SU-DHL-6 (cell line): ENCODE measurements around the gene COMT.

ENCODE experiments used
- H2AFZ ChIP-seq: fragments of 200-600 bp; sonication (generic); 2 replicates; pipeline ENCODE4 v1.6.1; 2014; ENCODE audit warnings: low read depth, mild to moderate bottlenecking, moderate library complexity, mixed read lengths, antibody characterized with exemption, low read length; ENCODE audit not compliant: severe bottlenecking
- H3F3A ChIP-seq: fragments of 200-600 bp; shearing (Covaris generic); 2 replicates; pipeline ENCODE4 v1.6.0; 2016; ENCODE audit warnings: antibody characterized with exemption, mild to moderate bottlenecking; ENCODE audit not compliant: insufficient read depth
- H3K27ac ChIP-seq: fragments of 200-600 bp; sonication (generic); 2 replicates; pipeline ENCODE4 v1.5.1; 2016; ENCODE audit warnings: low read depth, mild to moderate bottlenecking, low read length, moderate library complexity, mixed read lengths
- H3K27me3 ChIP-seq: fragments of 200-600 bp; sonication (generic), shearing (Covaris generic); 2 replicates; pipeline ENCODE4 v1.6.0; 2014; ENCODE audit warnings: mild to moderate bottlenecking, low read length
- H3K36me3 ChIP-seq: fragments of 200-600 bp; sonication (generic); 2 replicates; pipeline ENCODE4 v1.6.1; 2014; ENCODE audit warnings: mild to moderate bottlenecking, low read length, mixed read lengths
- H3K4me2 ChIP-seq: fragments of 300-600, 200-600 bp; shearing (Covaris generic), sonication (generic); 2 replicates; pipeline ENCODE4 v1.6.0; 2014; ENCODE audit warnings: low read length, low read depth, mild to moderate bottlenecking; ENCODE audit not compliant: poor library complexity, severe bottlenecking
- H3K4me3 ChIP-seq: fragments of 200-600 bp; sonication (generic); 2 replicates; pipeline ENCODE4 v1.5.1; 2014; ENCODE audit warnings: antibody characterized with exemption, low read length, mild to moderate bottlenecking, mixed read lengths; ENCODE audit not compliant: insufficient read depth, poor library complexity, severe bottlenecking
- H3K79me2 ChIP-seq: fragments of 200-600 bp; sonication (generic); 2 replicates; pipeline ENCODE4 v1.6.1; 2014; ENCODE audit warnings: mild to moderate bottlenecking, low read length, moderate library complexity; ENCODE audit not compliant: insufficient read depth
- H3K9ac ChIP-seq: fragments of 200-600 bp; sonication (generic); 2 replicates; pipeline ENCODE4 v1.7.0; 2014; ENCODE audit warnings: mild to moderate bottlenecking, low read length
- H3K9me2 ChIP-seq: fragments of 200-600 bp; sonication (generic); replicated peaks from 2 replicates; pipeline ENCODE4 v1.6.1; 2014; ENCODE audit warnings: low read length; ENCODE audit not compliant: insufficient read depth
- H3K9me3 ChIP-seq: fragments of 200-600 bp; sonication (generic); 2 replicates; pipeline ENCODE4 v1.6.1; 2014; ENCODE audit warnings: low read length, mixed read lengths; ENCODE audit not compliant: insufficient read depth
- H4K20me1 ChIP-seq: fragments of 200-600 bp; sonication (generic); 2 replicates; pipeline ENCODE4 v1.6.1; 2014; ENCODE audit warnings: low read depth, mild to moderate bottlenecking, antibody characterized with exemption, low read length, moderate library complexity, mixed read lengths
- CTCF ChIP-seq: fragments of 200-600 bp; sonication (generic); IDR thresholded peaks from one replicate; pipeline ENCODE4 v1.5.1; 2017; ENCODE audit warnings: antibody characterized with exemption, mild to moderate bottlenecking, low read length, moderate library complexity; ENCODE audit not compliant: insufficient read depth, poor library complexity, severe bottlenecking
- EZH2phosphoT487 ChIP-seq: fragments of 200-600 bp; sonication (generic), shearing (Covaris generic); conservative IDR thresholded peaks from 2 replicates; pipeline ENCODE4 v1.6.1; 2018; ENCODE audit warnings: mild to moderate bottlenecking, antibody characterized with exemption, low read length, moderate library complexity, mixed read lengths

The COMT gene

DNA sequence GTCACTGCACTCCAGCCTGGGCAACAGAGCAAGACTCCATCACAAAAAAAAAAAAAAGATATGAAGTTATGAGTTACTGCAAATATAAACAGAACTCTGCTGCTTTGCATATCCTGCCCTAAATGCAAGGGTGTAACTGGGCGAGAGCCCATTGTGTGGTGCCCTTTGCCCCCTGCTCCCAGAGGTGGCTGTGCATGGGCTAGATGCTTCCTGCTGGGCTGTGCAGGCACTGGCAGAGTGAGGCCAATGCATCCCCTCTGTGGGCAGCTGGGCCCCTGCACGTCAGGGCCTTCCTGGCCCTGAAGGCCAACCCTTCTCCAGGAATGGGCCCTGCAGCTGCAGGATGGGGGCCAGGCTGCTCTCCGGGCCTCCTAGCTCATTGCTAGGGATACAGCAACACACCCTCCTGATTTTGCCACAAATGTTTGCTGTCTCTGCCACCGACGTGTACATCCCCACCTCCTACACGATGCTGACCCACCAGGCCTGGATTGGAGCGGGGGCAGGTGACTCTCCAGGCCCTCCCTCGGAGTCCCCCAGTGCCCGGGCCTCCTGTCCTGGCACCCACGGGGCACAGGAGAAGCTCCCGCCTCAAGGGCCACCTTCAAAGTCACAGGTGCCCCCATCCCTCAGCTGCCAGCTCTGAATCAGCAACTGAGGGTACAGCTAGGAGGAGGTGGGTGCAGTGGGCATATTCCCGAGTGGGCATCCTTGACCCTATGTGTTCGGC lies 40.7 kb upstream of the COMT start:
- no peak overlapping the region for H3K4me2 ChIP-seq

DNA sequence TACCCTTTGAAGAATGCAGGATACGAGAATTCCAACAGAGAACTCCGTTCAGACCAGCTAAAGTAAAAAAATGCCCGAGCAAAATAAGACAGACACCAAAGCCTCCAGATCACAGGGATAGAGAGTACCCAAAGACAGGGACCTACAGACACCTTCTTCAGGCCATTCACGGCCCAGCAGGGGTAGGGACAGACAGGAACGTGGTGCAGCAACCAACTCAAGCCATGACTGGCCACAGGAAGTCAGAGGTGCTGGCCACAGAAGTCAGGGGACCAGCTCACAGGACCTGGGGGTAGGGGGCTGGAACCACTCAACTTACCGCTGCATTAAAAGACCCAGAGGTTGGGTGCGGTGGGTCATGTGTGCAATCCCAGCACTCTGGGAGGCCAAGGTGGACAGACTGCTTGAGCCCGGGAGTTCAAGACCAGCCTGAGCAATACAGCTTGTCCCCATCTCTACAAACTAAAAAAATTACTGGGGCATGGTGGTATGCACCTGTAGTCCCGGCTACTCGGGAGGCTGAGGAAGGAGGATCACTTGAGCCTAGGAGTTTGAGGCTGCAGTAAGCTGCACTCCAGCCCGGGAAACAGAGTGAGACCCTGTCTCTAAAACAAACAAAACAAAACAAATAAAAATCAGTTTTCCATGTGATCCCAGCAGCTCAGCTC lies 39.9 kb upstream of the COMT start:
- H3K27ac ChIP-seq, result no peak overlapping the region
- no peak overlapping the region for H2AFZ ChIP-seq

More for the DNA sequence above, 40.7 kb upstream of the COMT start:
- Histone ChIP-seq H3K36me3 (no peaks in the 10 kb centered on the region), H3K9ac (no peak overlapping the region), H3K27ac (no peak overlapping the region), H3K4me3 (no peak overlapping the region), H3K79me2 (no peaks in the 10 kb centered on the region), H3F3A (no peaks in the 10 kb centered on the region), H4K20me1 (no peaks in the 10 kb centered on the region), H3K27me3 (no peaks in the 10 kb centered on the region), H3K9me2 (no peaks in the 10 kb centered on the region), H2AFZ (no peak overlapping the region), H3K9me3 (no peaks in the 10 kb centered on the region)
- no peak for TF ChIP-seq EZH2phosphoT487

DNA sequence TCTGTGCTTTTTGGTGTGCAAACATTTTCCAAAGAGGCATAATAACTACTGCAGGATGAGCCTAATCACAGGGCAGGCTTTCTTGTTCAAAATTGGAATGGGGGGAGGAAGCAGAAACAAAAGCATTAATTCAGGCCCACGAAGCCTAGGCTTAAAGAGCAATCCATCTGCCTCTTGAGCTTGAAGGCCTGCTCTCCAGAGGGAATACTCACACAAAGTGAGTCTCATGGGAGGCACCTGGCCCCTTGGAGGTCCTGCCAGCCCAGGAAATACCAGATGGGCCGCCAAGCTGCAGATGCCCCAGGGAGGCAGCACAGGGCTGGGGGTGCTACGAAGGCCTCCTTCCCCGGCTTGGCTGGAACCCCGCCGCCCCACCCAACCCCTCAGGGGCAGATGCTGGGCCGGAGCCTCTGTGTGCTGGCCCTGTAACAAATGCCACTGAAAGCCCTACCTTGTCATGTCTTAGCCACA lies 39.3 kb upstream of the COMT start:
- Histone ChIP-seq H3K9ac (no peak overlapping the region), H3K27ac (no peak overlapping the region)

More for the DNA sequence above, 39.9 kb upstream of the COMT start:
- Histone ChIP-seq H3K36me3 (no peaks in the 10 kb centered on the region), H3K9me3 (no peaks in the 10 kb centered on the region), H3K4me2 (no peak overlapping the region), H3K27me3 (no peaks in the 10 kb centered on the region), H3K79me2 (no peaks in the 10 kb centered on the region), H3F3A (no peaks in the 10 kb centered on the region), H4K20me1 (no peaks in the 10 kb centered on the region), H3K9ac (no peak overlapping the region), H3K4me3 (no peak overlapping the region), H3K9me2 (no peaks in the 10 kb centered on the region)
- TF ChIP-seq CTCF (no peak), EZH2phosphoT487 (no peak)

More for the DNA sequence above, 39.3 kb upstream of the COMT start:
- Histone ChIP-seq H3K4me3 (no peak overlapping the region), H3K9me2 (no peaks in the 10 kb centered on the region), H3F3A (no peaks in the 10 kb centered on the region), H2AFZ (no peak overlapping the region), H3K9me3 (no peaks in the 10 kb centered on the region), H3K79me2 (no peaks in the 10 kb centered on the region), H3K4me2 (no peak overlapping the region), H4K20me1 (no peaks in the 10 kb centered on the region), H3K36me3 (no peaks in the 10 kb centered on the region), H3K27me3 (no peaks in the 10 kb centered on the region)
- TF ChIP-seq EZH2phosphoT487 (no peak), CTCF (no peak)
